Loucy (cell line): ENCODE results near the gene AGO3.

ENCODE experiments used
- CTCF ChIP-seq: fragments of 200-600 bp; sonication (generic); conservative IDR thresholded peaks from 2 replicates; pipeline ENCODE4 v1.5.1; 2014; ENCODE audit warnings: mild to moderate bottlenecking, antibody characterized with exemption, low read length
- EZH2phosphoT487 ChIP-seq: fragments of 200-600 bp; IDR thresholded peaks from 2 replicates; pipeline ENCODE4 v1.6.1; 2018; ENCODE audit warnings: antibody characterized with exemption, mild to moderate bottlenecking, moderate library complexity, borderline replicate concordance

GRCh38 chr1:36023098-36023769, 92.3 kb downstream of the AGO3 start:
- TF ChIP-seq CTCF = no peak
- TF ChIP-seq EZH2phosphoT487 = no peak
